ENCODE measurements around the gene PEF1.

PEF1 gene

DNA sequence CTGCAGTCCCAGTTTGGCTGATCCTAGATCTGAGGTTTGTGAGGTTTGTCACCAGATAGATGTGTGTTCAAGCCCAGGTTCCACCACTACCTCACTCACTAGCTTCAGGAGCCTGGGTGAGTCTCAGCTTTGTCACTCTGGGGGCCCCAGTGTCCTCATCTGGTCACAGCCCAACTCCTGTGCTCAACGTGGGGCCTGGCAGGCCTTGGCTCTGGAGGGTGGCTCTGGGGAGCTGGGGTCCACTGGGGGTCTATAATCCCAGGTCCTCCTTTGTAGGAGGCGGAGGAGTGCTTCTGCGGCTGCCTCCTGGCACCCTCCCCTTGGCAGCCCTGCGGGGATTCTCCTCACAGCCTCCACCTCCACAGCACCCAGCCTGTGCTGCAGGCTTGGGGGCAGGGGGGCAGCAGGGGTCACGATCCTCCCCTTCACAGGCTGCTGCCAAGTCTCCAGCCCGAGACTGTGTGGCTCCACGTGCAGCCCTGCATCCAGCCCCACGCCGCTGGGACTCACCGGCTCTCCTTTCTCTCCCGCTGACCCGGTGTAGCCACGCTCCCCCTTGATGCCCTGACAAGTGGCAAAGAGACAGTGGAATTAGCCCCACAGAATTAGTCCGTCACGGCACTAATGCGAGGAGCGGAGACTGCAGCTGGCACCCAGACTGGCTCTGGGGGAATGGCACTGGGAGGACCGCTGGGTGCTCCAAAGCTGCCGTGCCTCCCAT, 22.5 kb upstream of the PEF1 start:
- TF ChIP-seq CTCF (IDR thresholded peaks at IDR 0.05; ENCODE audit: low read depth, low read length) = no peak
- no peak for DNase-seq (ENCODE audit: extremely low read depth, low read depth)

DNA sequence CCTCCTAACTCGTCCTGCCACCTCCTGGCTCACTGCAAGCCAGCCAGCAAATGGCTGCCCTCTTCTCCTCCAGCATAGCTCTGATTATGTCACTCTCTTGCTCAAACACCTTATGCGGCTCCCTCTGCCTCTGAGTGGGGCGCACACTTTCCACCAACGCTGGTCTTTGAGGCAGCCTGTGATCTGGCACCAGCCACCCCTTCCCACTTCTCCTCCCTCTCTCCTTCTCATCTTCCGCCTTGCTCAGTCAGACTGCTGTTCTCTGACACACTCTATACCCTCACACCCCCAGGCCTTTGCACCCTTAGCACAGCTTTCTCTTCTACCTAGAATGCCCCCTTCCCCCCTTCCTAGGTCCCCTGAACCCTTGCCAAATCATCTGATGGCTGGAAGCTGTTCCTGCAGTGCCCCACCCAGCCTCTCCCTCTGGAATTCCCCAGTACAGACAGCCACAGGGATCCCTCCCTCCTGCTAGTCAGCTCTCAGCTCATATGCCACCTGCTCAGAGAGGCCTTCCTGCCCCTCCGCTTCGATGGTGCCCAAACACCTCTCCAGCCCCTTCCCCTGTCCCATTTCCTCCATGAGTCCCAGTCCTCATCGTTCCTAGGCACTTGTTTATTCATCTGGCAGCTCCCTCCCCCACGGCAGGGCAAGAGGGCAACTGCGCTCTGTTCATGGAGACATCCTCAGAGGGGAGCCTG, 21.7 kb upstream of the PEF1 start:
- peak; percentile 7 for DNase-seq (ENCODE audit: extremely low read depth, low read depth)
- no peak for TF ChIP-seq CTCF (IDR thresholded peaks at IDR 0.05; ENCODE audit: low read depth, low read length)

- no peak for DNase-seq (ENCODE audit: extremely low read depth, low read depth)
- no peak for TF ChIP-seq CTCF (IDR thresholded peaks at IDR 0.05; ENCODE audit: low read depth, low read length)
Measured at GRCh38 chr1:31665234-31665878, 20.7 kb upstream of the PEF1 start.

- DNase-seq (ENCODE audit: extremely low read depth, low read depth) = no peak
- TF ChIP-seq CTCF (IDR thresholded peaks at IDR 0.05; ENCODE audit: low read depth, low read length) = no peak
Measured at GRCh38 chr1:31664528-31664927, 19.9 kb upstream of the PEF1 start.

DNA sequence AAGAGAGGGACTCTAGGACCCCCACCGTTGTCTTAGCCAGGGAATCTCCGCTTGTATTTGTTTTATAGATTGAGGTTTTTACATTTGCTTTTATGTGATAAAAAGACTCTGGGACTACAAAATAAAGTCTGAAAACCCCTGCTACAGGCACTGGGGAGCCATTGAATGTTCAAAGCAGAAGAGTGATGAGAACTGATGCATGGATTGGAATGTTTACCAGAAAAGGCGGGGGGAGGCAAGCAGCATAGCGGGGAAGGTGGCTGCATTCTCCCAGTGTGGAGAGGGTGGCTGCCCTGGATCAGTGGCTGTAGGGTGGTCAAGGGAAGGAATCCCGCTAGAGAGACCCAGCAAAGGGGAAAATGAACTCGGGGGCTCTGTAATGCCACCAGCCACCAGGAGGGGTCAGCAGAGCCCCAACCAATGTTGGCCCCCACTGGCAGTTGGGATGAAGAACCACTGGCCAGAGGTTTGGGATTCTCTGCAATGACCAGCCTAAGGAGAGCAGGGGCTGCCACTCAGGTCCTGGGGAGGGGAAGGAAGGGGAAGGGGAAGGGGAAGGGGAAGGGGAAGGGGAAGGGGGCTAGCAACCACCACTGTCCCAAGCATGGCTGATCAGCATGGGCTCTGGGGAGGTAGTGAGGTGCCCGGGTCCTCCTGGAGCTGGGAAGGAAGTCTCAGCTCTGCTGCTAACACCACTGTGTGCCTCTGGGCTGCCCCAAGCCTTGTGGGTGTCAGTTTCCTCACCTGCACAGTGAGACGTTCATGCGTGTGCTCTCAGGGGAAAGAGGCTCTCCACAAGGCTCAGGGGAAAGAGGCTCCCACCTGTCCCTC, 19.2 kb upstream of the PEF1 start:
- peak; percentile 83 for TF ChIP-seq CTCF (IDR thresholded peaks at IDR 0.05; ENCODE audit: low read depth, low read length)

DNA sequence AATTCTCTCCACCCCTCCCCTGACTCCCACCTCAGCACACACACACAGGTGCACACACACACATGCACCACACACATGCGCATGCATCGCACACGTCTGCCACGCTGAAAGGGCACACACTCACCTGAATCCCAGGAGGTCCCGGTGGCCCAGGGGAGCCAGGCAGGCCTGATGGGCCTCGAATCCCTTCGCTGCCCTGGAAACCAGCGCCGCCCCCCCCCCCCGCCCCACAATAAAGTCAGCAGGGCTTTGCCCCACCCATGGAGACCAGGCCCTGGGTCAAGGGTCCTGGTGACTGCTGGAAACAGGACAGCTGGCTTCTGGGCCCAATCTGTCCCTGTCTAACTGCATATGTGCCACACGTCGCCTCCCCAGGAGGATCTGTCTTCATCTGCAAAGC, 17.8 kb upstream of the PEF1 start:
- DNase-seq (ENCODE audit: extremely low read depth, low read depth) = no peak
- TF ChIP-seq CTCF (IDR thresholded peaks at IDR 0.05; ENCODE audit: low read depth, low read length) = no peak

More for the DNA sequence above, 19.2 kb upstream of the PEF1 start:
- DNase-seq (ENCODE audit: extremely low read depth, low read depth) = no peak
